Activated T-cell treated with anti-CD3 and anti-CD28 coated beads, Interleukin-2, amount 50 U/mL, for 72 hours (primary cell): ENCODE data around the gene LCN1. TPM values are rescaled to one million over a fixed set of nuclear protein-coding genes. Genes with fewer than 3 reads are reported as not detected.
A peak's percentile ranks its signal among the peaks of the same experiment; 100 is the strongest.
"Not testable (repeated sequence)": the region's sequence is repeated elsewhere in the genome, so short reads cannot be mapped to it uniquely, and the experiment has no call there.

Experiments used
- ATAC-seq, 2 donors: fragments of 150-1000 bp; cut with Tn5 transposase; replicated peaks in 1 of 2; 2 replicates each; pipeline ENCODE4 v1.10.0; 2021; ENCODE audit warnings: moderate library complexity in 2 of 2, mild to moderate bottlenecking in 1 of 2
- DNase-seq, 2 donors: peaks; one replicate each; pipeline ENCODE4 v3.0.0; 2021 to 2022; ENCODE audit warnings: mixed read lengths in 1 of 2
- H3K27ac Mint-ChIP-seq: one replicate; pipeline ENCODE4 v1.8.0; 2022; ENCODE audit warnings: mild to moderate bottlenecking, moderate library complexity, mixed read lengths
- H3K27me3 Mint-ChIP-seq: one replicate; pipeline ENCODE4 v1.8.0; 2022; ENCODE audit warnings: low read depth, mixed read lengths
- H3K36me3 Mint-ChIP-seq, 2 donors: one replicate each; pipeline ENCODE4 v1.8.0; 2022; ENCODE audit warnings: mixed read lengths in 2 of 2, mild to moderate bottlenecking in 1 of 2; ENCODE audit not compliant: insufficient read depth in 2 of 2
- H3K4me1 Mint-ChIP-seq: one replicate; pipeline ENCODE4 v1.8.0; 2022; ENCODE audit warnings: low read depth, mixed read lengths
- H3K4me3 Mint-ChIP-seq, 2 donors: one replicate each; pipeline ENCODE4 v1.8.0; 2022; ENCODE audit warnings: mild to moderate bottlenecking in 2 of 2, mixed read lengths in 2 of 2, moderate library complexity in 2 of 2
- H3K9me3 Mint-ChIP-seq, 2 donors: one replicate each; pipeline ENCODE4 v1.8.0; 2022; ENCODE audit warnings: mixed read lengths in 2 of 2
- total RNA-seq, 2 donors: library from RNA; stranded (reverse); gene quantifications; one replicate each; pipeline ENCODE4 v1.2.3, GENCODE V29; 2022

The LCN1 gene
- total RNA-seq, 2 donors from 2014 or later, result not detected

DNA sequence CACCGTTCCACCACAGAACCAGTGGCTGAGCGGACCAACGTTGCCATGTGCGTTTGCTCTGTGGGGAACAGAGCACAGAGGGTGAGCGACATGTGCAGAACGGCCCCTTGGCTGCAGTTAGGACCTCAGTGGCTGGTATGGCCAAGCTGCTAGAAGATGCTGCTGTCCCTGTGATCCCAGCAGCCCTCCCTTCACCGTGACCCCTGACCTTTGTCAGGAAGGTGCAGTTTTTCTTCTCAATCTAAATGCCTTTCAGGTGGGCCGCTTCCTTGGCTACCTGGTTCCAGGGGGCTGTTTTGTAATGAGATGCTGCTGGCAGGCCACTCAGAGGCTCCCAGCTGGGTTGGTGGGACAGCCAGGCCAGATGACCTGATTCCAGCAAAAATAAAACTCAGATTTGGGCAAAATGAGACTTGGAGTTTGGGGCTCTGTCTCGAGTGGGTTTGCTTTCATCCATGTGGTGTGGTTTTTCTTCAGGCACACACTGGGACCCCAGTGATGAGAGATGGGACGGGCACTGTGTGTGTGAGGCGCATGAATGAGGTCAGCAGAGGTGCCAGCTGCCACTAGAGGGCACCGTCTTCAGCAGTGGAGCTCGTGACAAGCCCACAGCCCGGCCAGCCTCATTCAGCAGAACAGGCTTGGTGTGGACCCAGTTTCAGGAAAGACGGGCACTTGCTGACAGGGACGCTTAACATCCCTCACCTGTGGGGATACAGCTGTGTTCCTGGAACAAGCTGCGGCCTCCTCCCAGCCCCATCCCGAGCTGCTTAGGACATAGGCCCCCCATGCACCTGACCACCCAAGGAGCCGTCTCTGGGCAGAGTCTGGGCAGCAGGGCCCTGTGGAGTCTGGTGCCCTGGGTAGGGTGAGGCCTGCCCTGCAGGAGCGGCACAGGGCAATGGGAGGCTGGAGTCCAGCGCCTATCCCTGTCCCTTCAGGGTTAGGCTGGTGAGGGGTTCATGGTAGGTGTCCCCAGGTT lies 16.7 kb upstream of the LCN1 start:
- no peak overlapping the region for H3K4me3 Mint-ChIP-seq
- no peaks in the 10 kb centered on the region for H3K27me3 Mint-ChIP-seq
- H3K4me1 Mint-ChIP-seq, result peaks cover 17% of the 10 kb centered on the region
- ATAC-seq, result no peak
- peaks cover 3 to 6% of the 10 kb centered on the region in 2 donors for H3K9me3 Mint-ChIP-seq
- no peak overlapping the region for H3K27ac Mint-ChIP-seq
- peak; percentile 58 for DNase-seq
- peaks cover 6 to 12% of the 10 kb centered on the region in 2 donors for H3K36me3 Mint-ChIP-seq

DNA sequence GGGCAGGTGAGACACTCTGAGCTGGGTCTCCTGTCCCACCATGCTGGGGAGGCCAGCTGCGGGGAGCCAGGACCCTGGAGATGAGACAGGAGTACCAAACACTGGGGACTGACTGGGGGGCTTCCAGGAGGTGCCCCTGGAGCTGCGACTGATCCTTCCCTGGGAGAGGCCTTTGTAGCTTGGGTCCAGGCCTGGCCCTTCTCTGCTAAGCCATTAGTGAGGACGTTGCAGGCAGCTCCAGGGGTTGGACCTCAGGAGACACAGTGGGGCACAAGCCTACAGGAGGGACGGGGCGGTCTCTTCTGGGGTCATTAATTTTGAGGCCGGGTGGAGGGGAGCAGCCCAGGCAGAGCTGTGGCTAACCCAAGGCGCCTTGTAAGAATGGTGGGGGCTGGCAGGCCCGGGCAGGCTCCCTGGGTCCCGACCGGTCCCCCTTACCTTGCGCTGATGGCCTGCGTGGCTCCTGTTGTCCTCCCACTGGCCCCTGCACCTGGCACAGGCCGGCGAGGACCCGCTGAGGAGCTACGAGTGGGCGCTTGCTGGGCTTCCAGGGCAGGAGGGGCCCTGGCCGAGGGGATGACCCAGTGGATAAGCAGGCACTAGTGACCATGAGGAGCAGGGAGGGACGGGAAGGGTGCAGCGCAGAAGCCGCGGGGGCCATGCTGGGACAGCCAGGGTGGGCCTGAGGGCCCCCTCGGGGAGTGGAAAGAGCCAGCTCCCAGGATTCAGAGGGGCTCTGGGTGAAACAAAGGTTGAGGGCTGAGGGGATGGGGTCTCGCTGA lies 15.6 kb upstream of the LCN1 start:
- no peak for ATAC-seq
- no peak overlapping the region for H3K27ac Mint-ChIP-seq
- peaks cover 6 to 11% of the 10 kb centered on the region in 2 donors for H3K36me3 Mint-ChIP-seq
- H3K27me3 Mint-ChIP-seq, result no peaks in the 10 kb centered on the region
- peaks cover 3 to 7% of the 10 kb centered on the region in 2 donors for H3K9me3 Mint-ChIP-seq
- no peak for DNase-seq
- H3K4me3 Mint-ChIP-seq, result no peak overlapping the region
- H3K4me1 Mint-ChIP-seq, result peaks cover 17% of the 10 kb centered on the region

DNA sequence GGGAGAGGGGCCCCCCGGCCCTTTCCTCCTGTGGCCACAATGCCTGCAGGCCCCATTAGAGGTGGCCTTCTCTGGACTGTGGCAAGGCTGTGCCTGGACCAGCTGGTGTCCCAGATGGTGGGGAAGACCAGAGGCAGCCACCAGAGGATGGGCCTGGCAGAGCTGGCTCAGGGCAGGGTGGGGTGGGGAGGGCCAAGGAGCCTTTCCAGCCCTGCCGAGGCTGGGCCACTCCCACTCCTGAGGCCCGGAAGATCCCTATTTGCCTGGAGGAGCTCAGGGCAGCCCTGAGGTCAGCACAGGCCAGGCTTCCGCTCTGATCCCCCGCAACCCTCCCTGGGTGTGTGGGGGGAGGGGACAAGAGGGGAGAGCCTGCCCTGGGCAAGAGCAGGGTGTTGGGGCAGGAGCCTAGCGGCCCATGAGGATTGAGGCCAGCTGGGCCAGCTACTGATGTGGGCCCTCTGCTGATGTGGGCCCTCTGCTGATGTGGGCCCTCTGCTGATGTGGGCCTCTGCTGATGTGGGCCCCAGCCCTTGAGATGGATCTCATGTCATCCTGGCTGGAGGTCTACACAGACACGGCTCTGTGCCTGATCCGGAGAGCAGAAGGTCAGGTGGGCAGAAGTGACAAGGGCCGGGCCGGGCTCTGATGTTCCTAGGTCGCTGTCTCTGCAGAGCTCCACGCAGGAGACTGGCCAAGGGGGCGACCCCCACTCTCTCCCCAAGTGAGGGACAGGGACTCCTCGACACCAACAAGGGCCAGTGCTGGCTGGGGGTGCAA lies 14.7 kb upstream of the LCN1 start:
- DNase-seq (no peak), ATAC-seq (no peak)
- Mint-ChIP-seq H3K36me3 (peaks cover 6 to 11% of the 10 kb centered on the region in 2 donors), H3K4me3 (no peak overlapping the region), H3K27me3 (no peaks in the 10 kb centered on the region), H3K9me3 (peaks cover 3 to 7% of the 10 kb centered on the region in 2 donors), H3K27ac (no peak overlapping the region), H3K4me1 (peaks cover 22% of the 10 kb centered on the region)

GRCh38 chr9:135507104-135508035 lies 13.9 kb upstream of the LCN1 start:
- Mint-ChIP-seq H3K36me3 (peaks cover 4 to 8% of the 10 kb centered on the region in 2 donors), H3K4me1 (peaks cover 22% of the 10 kb centered on the region), H3K27me3 (peaks cover 2% of the 10 kb centered on the region), H3K27ac (no peak overlapping the region), H3K4me3 (no peak overlapping the region), H3K9me3 (peaks cover 3 to 7% of the 10 kb centered on the region in 2 donors)
- no peak for ATAC-seq
- DNase-seq, result no peak

DNA sequence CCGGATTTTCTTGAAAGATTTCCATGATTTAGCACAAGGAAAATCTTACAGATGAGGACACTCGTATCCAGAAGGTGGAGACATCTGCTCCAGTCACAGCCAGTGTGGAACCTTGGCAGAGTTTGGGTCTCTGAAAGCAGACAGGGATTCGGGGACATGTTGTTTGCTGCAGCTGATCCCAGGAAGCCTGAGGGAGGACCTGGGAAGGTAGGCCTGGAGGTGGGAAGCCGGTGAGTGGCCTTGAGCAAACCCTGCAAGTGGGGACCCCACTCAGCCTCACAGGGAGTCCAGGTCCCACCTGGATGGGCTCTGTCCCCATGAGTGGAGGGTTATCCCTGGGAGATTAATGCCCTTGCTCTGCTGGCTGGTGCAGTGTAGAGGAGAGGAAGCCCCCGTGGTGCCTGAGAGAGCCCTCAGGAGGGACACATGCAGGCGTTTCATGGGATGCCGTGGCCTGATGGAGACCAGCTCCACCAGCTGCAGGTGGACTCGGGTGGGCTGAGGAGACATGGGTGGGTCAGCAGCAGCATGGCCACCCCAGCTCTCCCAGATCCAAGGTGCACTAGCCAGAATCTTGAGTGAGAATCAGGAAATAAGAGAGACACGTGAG lies 12.9 kb upstream of the LCN1 start:
- DNase-seq (no peak), ATAC-seq (no peak)
- H3K36me3 Mint-ChIP-seq, result peaks cover 4 to 5% of the 10 kb centered on the region in 2 donors
- no peak overlapping the region for H3K4me3 Mint-ChIP-seq
- no peak overlapping the region for H3K27ac Mint-ChIP-seq
- H3K27me3 Mint-ChIP-seq, result peaks cover 6% of the 10 kb centered on the region
- peaks cover 3 to 7% of the 10 kb centered on the region in 2 donors for H3K9me3 Mint-ChIP-seq
- H3K4me1 Mint-ChIP-seq, result peaks cover 20% of the 10 kb centered on the region

DNA sequence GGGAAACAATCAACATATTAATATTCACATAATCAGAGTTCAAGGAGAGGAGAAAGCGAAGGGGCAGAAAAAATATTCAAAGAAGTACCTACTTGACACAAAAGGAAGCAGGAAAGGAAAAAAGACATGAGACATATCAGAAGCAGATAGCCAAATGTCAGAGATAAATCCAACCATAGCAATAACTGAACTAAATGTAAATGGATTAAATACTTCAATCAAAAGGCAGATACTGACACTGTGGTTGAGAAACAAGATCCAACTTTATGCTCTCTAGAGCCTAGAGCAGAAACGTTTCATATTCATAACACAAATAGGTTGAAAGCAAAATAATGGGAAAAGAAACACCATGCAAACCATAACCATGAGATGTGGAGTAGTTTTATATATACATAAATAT lies 11.8 kb upstream of the LCN1 start:
- Mint-ChIP-seq H3K9me3 (peaks cover 3 to 7% of the 10 kb centered on the region in 2 donors), H3K4me1 (peaks cover 18% of the 10 kb centered on the region), H3K27ac (no peak overlapping the region), H3K36me3 (peaks cover 4% of the 10 kb centered on the region in 2 donors), H3K4me3 (no peak overlapping the region), H3K27me3 (peaks cover 6% of the 10 kb centered on the region)
- no peak for ATAC-seq
- no peak for DNase-seq

- H3K27me3 Mint-ChIP-seq, result peaks cover 6% of the 10 kb centered on the region
Measured at GRCh38 chr9:135512241-135512603, 9.0 kb upstream of the LCN1 start.

GRCh38 chr9:135512904-135513303 lies 8.3 kb upstream of the LCN1 start:
- ATAC-seq (no peak), DNase-seq (no peak)
- H3K27me3 Mint-ChIP-seq, result peaks cover 13% of the 10 kb centered on the region
- H3K27ac Mint-ChIP-seq, result no peak overlapping the region
- H3K4me1 Mint-ChIP-seq, result peaks cover 17% of the 10 kb centered on the region
- peaks cover 3 to 7% of the 10 kb centered on the region in 2 donors for H3K9me3 Mint-ChIP-seq
- peaks cover 4% of the 10 kb centered on the region in 2 donors for H3K36me3 Mint-ChIP-seq
- H3K4me3 Mint-ChIP-seq, result no peak overlapping the region

More at GRCh38 chr9:135512241-135512603, 9.0 kb upstream of the LCN1 start:
- ATAC-seq, result no peak
- H3K27ac Mint-ChIP-seq, result no peak overlapping the region
- H3K4me1 Mint-ChIP-seq, result peaks cover 17% of the 10 kb centered on the region
- DNase-seq, result no peak
- no peak overlapping the region for H3K4me3 Mint-ChIP-seq
- H3K36me3 Mint-ChIP-seq, result peaks cover 4% of the 10 kb centered on the region in 2 donors
- peaks cover 3 to 7% of the 10 kb centered on the region in 2 donors for H3K9me3 Mint-ChIP-seq

- H3K27ac Mint-ChIP-seq, result no peak overlapping the region
- H3K9me3 Mint-ChIP-seq, result peaks cover 3 to 7% of the 10 kb centered on the region in 2 donors
- peaks cover 20% of the 10 kb centered on the region for H3K4me1 Mint-ChIP-seq
- ATAC-seq (no peak), DNase-seq (no peak)
- H3K27me3 Mint-ChIP-seq, result peaks cover 18% of the 10 kb centered on the region
- H3K4me3 Mint-ChIP-seq, result no peak overlapping the region
- peaks cover 4% of the 10 kb centered on the region in 2 donors for H3K36me3 Mint-ChIP-seq
Measured at GRCh38 chr9:135513351-135513846, 7.8 kb upstream of the LCN1 start.

- H3K27me3 Mint-ChIP-seq, result peaks cover 20% of the 10 kb centered on the region
- peaks cover 20% of the 10 kb centered on the region for H3K4me1 Mint-ChIP-seq
- not testable (repeated sequence) for H3K4me3 Mint-ChIP-seq, DNase-seq, H3K27ac Mint-ChIP-seq, ATAC-seq, H3K36me3 Mint-ChIP-seq, H3K9me3 Mint-ChIP-seq
Measured at GRCh38 chr9:135513906-135514305, 7.3 kb upstream of the LCN1 start.

DNA sequence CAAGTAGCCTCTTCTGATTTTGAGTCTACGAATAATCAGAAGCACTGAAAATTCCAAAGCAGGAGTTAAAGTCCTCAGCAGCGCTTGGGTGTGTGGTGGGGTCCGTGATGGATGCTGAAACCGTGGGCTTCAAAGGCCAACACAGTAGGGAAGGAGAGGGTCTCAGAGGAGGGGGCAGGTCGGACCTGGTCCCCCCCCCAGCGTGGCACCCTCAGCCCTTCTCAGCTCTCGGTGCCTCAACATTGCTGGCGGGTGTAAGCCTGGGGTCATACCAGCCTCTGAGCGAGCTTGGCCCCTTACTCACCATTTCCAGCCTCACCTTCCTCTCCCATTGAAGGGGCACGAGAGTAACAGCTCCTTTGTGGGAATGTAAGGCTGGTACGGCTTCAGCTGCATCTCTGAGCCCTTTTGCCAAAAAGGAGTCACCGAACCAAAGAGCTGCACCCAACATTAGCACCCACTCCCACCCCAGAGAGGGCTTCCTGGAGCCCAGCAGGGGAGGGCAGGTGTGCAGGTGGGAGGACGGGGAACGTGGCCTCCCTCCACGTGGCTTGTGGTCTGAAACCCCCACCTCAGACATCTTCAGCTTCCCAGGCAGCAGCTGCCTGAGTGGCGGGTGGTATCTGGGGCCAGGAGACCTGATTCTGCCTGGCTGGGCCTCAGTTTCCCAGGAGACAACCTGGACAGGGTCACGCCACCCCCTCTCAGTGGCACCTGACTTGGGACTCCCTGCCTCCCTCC lies 6.7 kb upstream of the LCN1 start:
- DNase-seq (no peak), ATAC-seq (no peak)
- Mint-ChIP-seq H3K27ac (no peak overlapping the region), H3K36me3 (peaks cover 0 to under 1% of the 10 kb centered on the region in 2 donors), H3K9me3 (peaks cover 0 to 1% of the 10 kb centered on the region in 2 donors), H3K4me1 (peaks cover 20% of the 10 kb centered on the region), H3K27me3 (peaks cover 25% of the 10 kb centered on the region), H3K4me3 (no peak overlapping the region)
